HFFc6 (cell line): ENCODE data around the gene PTPRD. TPM values are rescaled to one million over a fixed set of nuclear protein-coding genes. Genes with fewer than 3 reads are reported as not detected.

Experiments
- DNase-seq: peaks from one replicate; pipeline ENCODE4 v3.0.0-alpha.2; 2018
- H3K27ac Mint-ChIP-seq: 2 replicates; pipeline ENCODE4 v1.8.0; 2020; ENCODE audit warnings: mild to moderate bottlenecking, mixed read lengths
- H3K27me3 Mint-ChIP-seq: 2 replicates; pipeline ENCODE4 v1.8.0; 2021; ENCODE audit warnings: mild to moderate bottlenecking, moderate library complexity, mixed read lengths; ENCODE audit not compliant: insufficient read depth
- H3K36me3 Mint-ChIP-seq: 2 replicates; pipeline ENCODE4 v1.8.0; 2021; ENCODE audit warnings: low read depth, mixed read lengths
- H3K4me1 Mint-ChIP-seq: 2 replicates; pipeline ENCODE4 v1.8.0; 2020; ENCODE audit warnings: low read depth, mixed read lengths
- H3K4me3 Mint-ChIP-seq: 2 replicates; pipeline ENCODE4 v1.8.0; 2020; ENCODE audit warnings: mild to moderate bottlenecking, moderate library complexity, mixed read lengths
- H3K9me3 Mint-ChIP-seq: 2 replicates; pipeline ENCODE4 v1.8.0; 2020; ENCODE audit warnings: mild to moderate bottlenecking, mixed read lengths
- total RNA-seq, 6 experiments: library from RNA; stranded (reverse); fragmentation: NEBNext Ultra II Directional; extraction: Animal tissue kit (Norgen Biotek cat#: 25700); gene quantifications; 2 replicates in 1 of 6; 3 replicates in 5 of 6; pipeline ENCODE4 v1.2.3, GENCODE V29; 2021
- TF ChIP-seq, protein P1 (sequence below): fragments of 200-600 bp; sonication (generic); IDR thresholded peaks from 2 replicates; pipeline ENCODE4 v1.5.0; 2021; ENCODE audit warnings: antibody characterized with exemption, mild to moderate bottlenecking

PTPRD gene
- total RNA-seq, 6 experiments from 2014 or later = not detected

DNA sequence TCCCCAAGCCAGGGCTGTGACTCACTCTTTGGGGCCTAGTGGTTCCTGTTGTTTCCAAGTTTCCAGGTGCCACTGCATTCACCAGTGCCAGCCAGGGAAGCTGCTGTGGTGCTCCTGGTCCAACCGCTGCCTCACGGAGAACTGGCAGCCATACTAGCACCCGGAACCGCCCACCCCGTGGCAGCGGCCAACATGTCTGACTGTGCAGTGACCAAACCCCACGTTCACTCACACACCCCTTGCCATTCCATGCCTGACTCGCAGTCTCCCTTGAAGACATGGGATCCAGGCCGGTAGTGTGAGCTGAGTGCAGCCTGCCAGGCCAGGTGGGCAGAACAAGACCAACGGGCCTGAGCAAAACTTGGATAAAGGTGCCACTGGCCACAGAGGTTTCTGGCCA is 1968.2 kb downstream of the PTPRD start:
- Mint-ChIP-seq H3K4me3 (no peak overlapping the region), H3K27ac (no peak overlapping the region), H3K27me3 (no peaks in the 10 kb centered on the region; the same call in 1 of the 2 replicates), H3K9me3 (peaks cover 49% of the 10 kb centered on the region), H3K36me3 (no peaks in the 10 kb centered on the region; the same call in 1 of the 2 replicates), H3K4me1 (no peaks in the 10 kb centered on the region)
- no peak for DNase-seq
- TF ChIP-seq, protein P1, sequence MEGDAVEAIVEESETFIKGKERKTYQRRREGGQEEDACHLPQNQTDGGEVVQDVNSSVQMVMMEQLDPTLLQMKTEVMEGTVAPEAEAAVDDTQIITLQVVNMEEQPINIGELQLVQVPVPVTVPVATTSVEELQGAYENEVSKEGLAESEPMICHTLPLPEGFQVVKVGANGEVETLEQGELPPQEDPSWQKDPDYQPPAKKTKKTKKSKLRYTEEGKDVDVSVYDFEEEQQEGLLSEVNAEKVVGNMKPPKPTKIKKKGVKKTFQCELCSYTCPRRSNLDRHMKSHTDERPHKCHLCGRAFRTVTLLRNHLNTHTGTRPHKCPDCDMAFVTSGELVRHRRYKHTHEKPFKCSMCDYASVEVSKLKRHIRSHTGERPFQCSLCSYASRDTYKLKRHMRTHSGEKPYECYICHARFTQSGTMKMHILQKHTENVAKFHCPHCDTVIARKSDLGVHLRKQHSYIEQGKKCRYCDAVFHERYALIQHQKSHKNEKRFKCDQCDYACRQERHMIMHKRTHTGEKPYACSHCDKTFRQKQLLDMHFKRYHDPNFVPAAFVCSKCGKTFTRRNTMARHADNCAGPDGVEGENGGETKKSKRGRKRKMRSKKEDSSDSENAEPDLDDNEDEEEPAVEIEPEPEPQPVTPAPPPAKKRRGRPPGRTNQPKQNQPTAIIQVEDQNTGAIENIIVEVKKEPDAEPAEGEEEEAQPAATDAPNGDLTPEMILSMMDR = no peak

DNA sequence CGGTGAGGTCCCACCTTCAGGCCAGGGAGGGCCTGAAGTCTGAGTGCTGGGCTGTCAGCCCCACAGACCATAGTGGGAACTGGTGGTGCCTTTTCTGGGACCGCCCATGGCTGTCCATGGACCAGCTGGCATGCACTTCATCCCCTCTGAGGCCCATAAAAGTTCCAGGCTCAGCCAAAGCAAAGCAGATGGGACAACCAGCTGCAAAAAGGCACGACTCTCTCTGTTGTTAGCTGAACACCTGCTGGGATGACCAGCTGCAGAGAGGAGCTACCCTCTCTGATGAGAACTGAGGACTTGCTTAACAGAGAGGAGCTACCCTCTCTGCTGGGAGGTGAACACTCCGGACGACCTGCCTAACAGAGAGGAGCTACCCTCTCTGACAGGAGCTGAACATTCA is 1968.9 kb downstream of the PTPRD start:
- DNase-seq = no peak
- H3K27ac Mint-ChIP-seq = no peak overlapping the region

DNA sequence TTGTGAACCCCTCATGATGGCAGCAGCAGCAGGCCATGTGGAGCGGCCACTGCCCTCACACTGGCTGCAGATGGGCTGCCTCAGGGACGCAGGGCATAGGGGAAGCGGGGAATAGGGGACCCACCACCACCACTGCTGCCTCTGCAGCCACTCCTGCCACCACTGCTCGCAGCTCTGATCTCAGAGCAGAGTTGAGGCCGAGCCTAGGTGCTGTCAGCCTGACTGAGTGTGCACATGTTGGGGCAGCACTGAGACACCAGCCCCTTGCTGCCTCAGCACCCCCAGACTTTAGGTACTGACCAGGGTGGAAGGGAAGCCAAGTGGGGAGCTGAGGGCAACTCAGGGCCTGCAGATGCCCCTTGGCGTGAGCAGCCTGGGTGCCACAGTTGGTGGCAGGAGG is 1969.3 kb downstream of the PTPRD start:
- no peak for DNase-seq
- Mint-ChIP-seq H3K27ac (no peak overlapping the region), H3K36me3 (no peaks in the 10 kb centered on the region; the same call in 1 of the 2 replicates), H3K9me3 (peaks cover 53% of the 10 kb centered on the region), H3K4me3 (no peak overlapping the region), H3K27me3 (no peaks in the 10 kb centered on the region; the same call in 1 of the 2 replicates), H3K4me1 (no peaks in the 10 kb centered on the region)
- TF ChIP-seq, protein P1 = no peak

More for the DNA sequence above, 1968.9 kb downstream of the PTPRD start:
- H3K27me3 Mint-ChIP-seq = no peaks in the 10 kb centered on the region; the same call in 1 of the 2 replicates
- no peaks in the 10 kb centered on the region; the same call in 1 of the 2 replicates for H3K36me3 Mint-ChIP-seq
- TF ChIP-seq, protein P1 = no peak
- no peaks in the 10 kb centered on the region for H3K4me1 Mint-ChIP-seq
- H3K4me3 Mint-ChIP-seq = no peak overlapping the region
- peaks cover 53% of the 10 kb centered on the region for H3K9me3 Mint-ChIP-seq

DNA sequence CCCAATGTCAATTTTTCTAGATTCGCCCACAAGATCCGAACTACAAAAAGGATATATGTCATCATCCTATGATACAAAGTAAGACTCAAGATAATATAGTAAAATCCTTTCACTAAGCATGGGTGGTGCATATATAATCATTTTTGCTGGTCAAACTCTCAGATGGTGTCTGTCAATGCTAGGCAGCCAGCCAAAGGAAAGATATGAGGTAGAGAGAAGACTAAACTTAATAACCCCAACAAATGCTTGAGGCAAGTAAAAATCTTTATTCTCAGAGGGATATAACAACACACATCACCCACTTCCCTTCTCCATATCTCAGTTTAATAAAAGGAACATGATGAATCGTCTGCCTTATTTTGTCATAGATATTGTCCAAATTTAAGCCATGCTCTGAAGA is 1972.0 kb downstream of the PTPRD start:
- no peak for DNase-seq
- Mint-ChIP-seq H3K4me1 (no peaks in the 10 kb centered on the region), H3K27ac (no peak overlapping the region), H3K4me3 (no peak overlapping the region), H3K27me3 (no peaks in the 10 kb centered on the region; the same call in 1 of the 2 replicates), H3K36me3 (no peaks in the 10 kb centered on the region; the same call in 1 of the 2 replicates), H3K9me3 (peaks cover 47% of the 10 kb centered on the region)
- TF ChIP-seq, protein P1 = no peak

DNA sequence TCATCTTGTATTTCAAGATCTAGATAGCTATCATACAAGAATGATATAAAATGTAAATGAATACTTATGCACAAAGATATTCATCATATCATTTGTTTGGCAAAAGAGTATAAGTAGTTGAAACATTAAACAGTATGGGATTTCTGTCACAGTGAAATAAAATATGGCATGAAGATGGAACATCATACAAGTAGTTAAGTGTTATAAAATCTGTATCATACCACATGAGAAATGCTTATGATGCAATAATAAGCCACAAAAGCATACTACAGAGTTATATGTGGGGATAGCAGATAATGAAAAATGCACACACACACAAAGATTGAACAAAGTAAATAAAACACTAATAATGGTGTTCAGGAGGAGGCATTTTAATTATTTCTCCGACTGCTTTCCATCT is 1975.2 kb downstream of the PTPRD start:
- no peaks in the 10 kb centered on the region for H3K4me1 Mint-ChIP-seq
- DNase-seq = no peak
- peaks cover 32% of the 10 kb centered on the region for H3K9me3 Mint-ChIP-seq
- H3K27ac Mint-ChIP-seq = no peak overlapping the region
- TF ChIP-seq, protein P1 = no peak
- no peaks in the 10 kb centered on the region; the same call in 1 of the 2 replicates for H3K36me3 Mint-ChIP-seq
- no peaks in the 10 kb centered on the region for H3K27me3 Mint-ChIP-seq
- no peak overlapping the region for H3K4me3 Mint-ChIP-seq
